Lower leg skin (tissue), 3 donors: ENCODE results near the gene SLC22A23.

Source experiments
- POLR2A ChIP-seq, 2 donors: fragments of 450-650 bp; IDR thresholded peaks; one replicate each; pipeline ENCODE4 v1.6.1; 2016 to 2017; ENCODE audit warnings: antibody characterized with exemption in 2 of 2, mild to moderate bottlenecking in 1 of 2, moderate library complexity in 1 of 2
- TF ChIP-seq, protein P1 (sequence below), 3 donors: fragments of 450-650 bp; IDR thresholded peaks; one replicate each; pipeline ENCODE4 v1.5.1; 2016; ENCODE audit warnings: antibody characterized with exemption in 3 of 3, mild to moderate bottlenecking in 3 of 3, moderate library complexity in 2 of 3

DNA sequence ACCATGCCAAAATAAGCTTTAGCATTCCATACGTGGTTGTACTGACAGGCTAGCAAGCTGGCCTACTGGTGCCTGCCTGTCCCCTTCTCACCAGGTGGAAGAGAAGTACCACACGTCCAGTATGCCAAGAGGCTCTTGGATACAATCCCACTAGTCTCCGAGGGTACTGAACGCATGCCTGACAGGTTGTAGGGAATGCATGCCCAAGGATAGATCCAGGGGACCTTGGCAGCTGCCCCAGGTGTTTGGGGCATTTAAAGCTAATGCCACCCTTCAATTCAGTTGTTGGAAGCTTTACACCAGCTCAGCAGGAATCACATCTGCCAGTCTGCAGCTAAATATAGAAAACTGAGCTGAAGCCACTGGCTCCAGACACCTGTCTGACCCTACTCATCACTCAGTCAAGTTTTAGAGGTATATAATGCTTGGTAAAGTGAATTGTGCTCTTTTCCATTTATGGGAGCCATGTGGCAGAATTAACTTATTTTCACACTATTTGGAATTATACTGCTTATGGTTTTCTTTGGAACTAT is 234.3 kb downstream of the SLC22A23 start:
- TF ChIP-seq, protein P1, sequence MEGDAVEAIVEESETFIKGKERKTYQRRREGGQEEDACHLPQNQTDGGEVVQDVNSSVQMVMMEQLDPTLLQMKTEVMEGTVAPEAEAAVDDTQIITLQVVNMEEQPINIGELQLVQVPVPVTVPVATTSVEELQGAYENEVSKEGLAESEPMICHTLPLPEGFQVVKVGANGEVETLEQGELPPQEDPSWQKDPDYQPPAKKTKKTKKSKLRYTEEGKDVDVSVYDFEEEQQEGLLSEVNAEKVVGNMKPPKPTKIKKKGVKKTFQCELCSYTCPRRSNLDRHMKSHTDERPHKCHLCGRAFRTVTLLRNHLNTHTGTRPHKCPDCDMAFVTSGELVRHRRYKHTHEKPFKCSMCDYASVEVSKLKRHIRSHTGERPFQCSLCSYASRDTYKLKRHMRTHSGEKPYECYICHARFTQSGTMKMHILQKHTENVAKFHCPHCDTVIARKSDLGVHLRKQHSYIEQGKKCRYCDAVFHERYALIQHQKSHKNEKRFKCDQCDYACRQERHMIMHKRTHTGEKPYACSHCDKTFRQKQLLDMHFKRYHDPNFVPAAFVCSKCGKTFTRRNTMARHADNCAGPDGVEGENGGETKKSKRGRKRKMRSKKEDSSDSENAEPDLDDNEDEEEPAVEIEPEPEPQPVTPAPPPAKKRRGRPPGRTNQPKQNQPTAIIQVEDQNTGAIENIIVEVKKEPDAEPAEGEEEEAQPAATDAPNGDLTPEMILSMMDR (IDR thresholded peaks at IDR 0.05), result no peak
- no peak for TF ChIP-seq POLR2A (IDR thresholded peaks at IDR 0.05)
